RWPE2 (cell line): ENCODE measurements around the gene FBXW4.

Experiments used
- ATAC-seq: fragments of 200-7000 bp; cut with Tn5 transposase; 3 replicates; pipeline ENCODE4 v1.9.1; 2021; ENCODE audit warnings: low read depth
- DNase-seq: peaks from one replicate; pipeline ENCODE4 v3.0.0-alpha.2; 2020; ENCODE audit warnings: low spot score
- H3K27ac ChIP-seq: fragments of 450-650 bp; 2 replicates; pipeline ENCODE4 v1.5.1; 2017; ENCODE audit warnings: mild to moderate bottlenecking; ENCODE audit not compliant: poor library complexity, severe bottlenecking
- H3K27me3 ChIP-seq: fragments of 250-450 bp; sonication (Bioruptor Pico); 2 replicates; pipeline ENCODE4 v1.5.1; 2021; ENCODE audit warnings: mild to moderate bottlenecking, moderate library complexity; ENCODE audit not compliant: insufficient read depth, poor library complexity, severe bottlenecking
- H3K36me3 ChIP-seq: fragments of 250-450 bp; sonication (Bioruptor Pico); 2 replicates; pipeline ENCODE4 v1.5.1; 2020; ENCODE audit warnings: low read depth, mild to moderate bottlenecking, moderate library complexity
- H3K4me1 ChIP-seq: fragments of 250-450 bp; sonication (Bioruptor Pico); 2 replicates; pipeline ENCODE4 v1.5.1; 2021; ENCODE audit warnings: mild to moderate bottlenecking, moderate library complexity; ENCODE audit not compliant: insufficient read depth, poor library complexity, severe bottlenecking
- H3K4me3 ChIP-seq: fragments of 250-450 bp; sonication (Bioruptor Pico); 2 replicates; pipeline ENCODE4 v1.5.1; 2021; ENCODE audit warnings: mild to moderate bottlenecking, moderate library complexity; ENCODE audit not compliant: severe bottlenecking
- H3K9me3 ChIP-seq: fragments of 250-450 bp; sonication (Bioruptor Pico); 2 replicates; pipeline ENCODE4 v1.5.1; 2021; ENCODE audit warnings: mild to moderate bottlenecking, moderate library complexity; ENCODE audit not compliant: severe bottlenecking
- CTCF ChIP-seq: fragments of 450-650 bp; IDR thresholded peaks from one replicate; pipeline ENCODE4 v1.5.1; 2017; ENCODE audit warnings: mild to moderate bottlenecking, moderate library complexity; ENCODE audit not compliant: poor library complexity, severe bottlenecking

FBXW4 gene

DNA sequence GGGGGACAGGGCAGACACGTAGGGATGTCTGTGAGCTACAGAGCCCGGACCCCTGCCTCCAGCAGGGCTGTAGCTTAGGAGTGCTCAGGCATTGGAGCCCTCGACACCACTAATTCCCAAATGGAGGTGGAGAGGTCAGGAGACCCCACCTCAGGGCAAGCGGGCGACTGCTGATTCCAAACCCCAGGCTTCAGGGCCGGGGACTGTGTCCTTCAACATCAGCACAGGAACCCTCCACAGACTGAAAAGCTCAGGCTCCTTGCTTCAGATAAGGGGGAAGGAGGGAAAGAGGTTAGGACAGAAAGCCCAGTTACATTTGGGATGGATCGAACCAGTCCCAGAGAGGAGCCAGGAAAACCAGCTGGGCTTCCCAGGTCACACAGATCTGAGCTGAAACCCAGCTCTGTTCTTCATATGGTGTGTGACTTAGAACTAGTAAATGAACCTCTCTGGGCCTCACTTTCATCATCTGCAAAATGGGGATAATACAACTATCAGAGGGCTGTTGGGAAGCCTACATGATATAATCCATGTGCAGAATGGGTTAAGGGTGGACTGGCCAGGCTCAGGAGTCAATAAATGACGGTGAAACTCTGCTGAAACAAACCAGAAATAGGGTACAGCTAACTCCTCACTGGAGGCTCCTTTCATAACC is 123.6 kb downstream of the FBXW4 start:
- H3K27me3 ChIP-seq: peaks cover 10% of the 10 kb centered on the region
- no peak overlapping the region for H3K4me3 ChIP-seq
- H3K36me3 ChIP-seq: no peaks in the 10 kb centered on the region
- H3K4me1 ChIP-seq: no peaks in the 10 kb centered on the region
- TF ChIP-seq CTCF: no peak
- ATAC-seq: no peak
- no peak overlapping the region for H3K27ac ChIP-seq
- H3K9me3 ChIP-seq: no peaks in the 10 kb centered on the region
- DNase-seq: no peak

GRCh38 chr10:101570428-101571270 is 124.3 kb downstream of the FBXW4 start:
- no peaks in the 10 kb centered on the region for H3K36me3 ChIP-seq

DNA sequence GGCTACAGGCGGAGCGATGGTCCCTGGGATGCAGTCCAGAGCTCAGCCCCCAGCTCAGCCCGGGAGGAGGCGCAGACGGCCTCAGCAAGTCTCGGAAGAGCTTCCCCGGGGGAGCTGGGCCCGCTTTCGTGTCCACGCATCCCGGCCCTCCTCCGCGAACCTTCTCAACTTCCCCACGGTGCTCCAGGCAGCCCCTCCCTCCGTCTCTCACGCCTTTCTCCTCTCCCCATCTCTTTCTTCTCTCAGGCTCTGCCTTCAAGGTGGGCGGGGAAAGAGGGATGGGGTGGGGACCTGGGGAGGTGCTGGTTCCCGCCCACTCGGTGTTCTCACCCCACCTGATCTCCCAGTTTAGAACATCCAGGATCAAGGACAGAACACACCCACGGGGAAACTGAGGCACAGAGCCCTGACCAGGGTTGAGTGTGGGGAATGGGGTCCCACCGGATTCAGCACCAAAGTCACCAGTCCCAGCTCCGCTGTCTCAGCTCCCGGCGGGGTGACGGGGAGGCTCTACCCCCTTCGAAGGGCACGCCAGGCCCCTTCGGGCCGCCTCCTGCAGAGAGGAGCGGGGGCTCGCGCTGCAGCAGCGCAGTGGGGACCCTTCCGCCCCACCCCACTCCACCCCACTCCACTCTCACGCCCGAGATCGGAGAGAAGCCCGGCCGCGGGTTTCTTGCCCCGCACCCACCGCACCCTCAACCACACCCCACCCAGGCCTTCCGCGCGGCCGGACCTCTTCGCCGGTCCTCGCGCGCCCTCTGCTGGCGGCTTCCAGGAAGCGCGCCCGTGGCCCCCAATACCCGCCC is 125.1 kb downstream of the FBXW4 start:
- Histone ChIP-seq H3K27me3 (peaks cover 19% of the 10 kb centered on the region), H3K9me3 (no peaks in the 10 kb centered on the region), H3K27ac (no peak overlapping the region), H3K4me1 (no peaks in the 10 kb centered on the region), H3K36me3 (no peaks in the 10 kb centered on the region), H3K4me3 (peak overlapping the region; percentile 47)
- DNase-seq: peak; percentile 75
- TF ChIP-seq CTCF: peak; percentile 92
- peak; percentile 77 for ATAC-seq

More at GRCh38 chr10:101570428-101571270, 124.3 kb downstream of the FBXW4 start:
- peak; percentile 50 for DNase-seq
- H3K27ac ChIP-seq: no peak overlapping the region
- TF ChIP-seq CTCF: peak; percentile 72
- ATAC-seq: peak; percentile 17
- H3K4me1 ChIP-seq: no peaks in the 10 kb centered on the region
- H3K27me3 ChIP-seq: peaks cover 17% of the 10 kb centered on the region
- peak overlapping the region; percentile 47 for H3K4me3 ChIP-seq
- no peaks in the 10 kb centered on the region for H3K9me3 ChIP-seq

DNA sequence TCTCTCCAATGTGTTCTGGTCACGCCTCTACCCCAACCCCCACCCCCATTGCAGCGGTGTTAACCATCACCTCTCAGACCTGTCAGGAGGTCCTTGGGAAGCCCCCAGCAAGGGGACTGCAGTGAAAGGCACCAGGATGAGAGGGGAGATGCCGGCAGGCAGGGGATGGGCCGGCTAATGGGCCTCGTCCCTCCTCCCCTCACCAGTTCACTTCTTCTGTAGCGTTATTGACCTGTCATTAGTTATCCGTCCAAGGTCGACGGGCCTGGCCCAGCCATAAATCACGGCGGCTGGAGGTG is 125.7 kb downstream of the FBXW4 start:
- H3K27ac ChIP-seq: no peak overlapping the region
- H3K27me3 ChIP-seq: peaks cover 19% of the 10 kb centered on the region
- no peaks in the 10 kb centered on the region for H3K9me3 ChIP-seq
- H3K36me3 ChIP-seq: no peaks in the 10 kb centered on the region
- no peak for TF ChIP-seq CTCF
- no peaks in the 10 kb centered on the region for H3K4me1 ChIP-seq
- ATAC-seq: no peak
- H3K4me3 ChIP-seq: no peak overlapping the region
- DNase-seq: peak; percentile 37
